GM12864 (cell line): ENCODE data around the gene ADAMTS2.

Experiments
- DNase-seq: peaks from one replicate; pipeline ENCODE4 v3.0.0-alpha.2; 2011; ENCODE audit warnings: low read depth
- H3K4me3 ChIP-seq: 2 replicates; pipeline ENCODE4 v1.5.1; 2011; ENCODE audit warnings: mild to moderate bottlenecking, low read depth, low read length, control low read depth
- TF ChIP-seq, protein P1 (sequence below): IDR thresholded peaks from 2 replicates; pipeline ENCODE4 v1.5.1; 2011; ENCODE audit warnings: low read depth, mild to moderate bottlenecking, moderate library complexity, low read length, control low read depth, inconsistent platforms; ENCODE audit errors: missing control alignments

ADAMTS2 gene

DNA sequence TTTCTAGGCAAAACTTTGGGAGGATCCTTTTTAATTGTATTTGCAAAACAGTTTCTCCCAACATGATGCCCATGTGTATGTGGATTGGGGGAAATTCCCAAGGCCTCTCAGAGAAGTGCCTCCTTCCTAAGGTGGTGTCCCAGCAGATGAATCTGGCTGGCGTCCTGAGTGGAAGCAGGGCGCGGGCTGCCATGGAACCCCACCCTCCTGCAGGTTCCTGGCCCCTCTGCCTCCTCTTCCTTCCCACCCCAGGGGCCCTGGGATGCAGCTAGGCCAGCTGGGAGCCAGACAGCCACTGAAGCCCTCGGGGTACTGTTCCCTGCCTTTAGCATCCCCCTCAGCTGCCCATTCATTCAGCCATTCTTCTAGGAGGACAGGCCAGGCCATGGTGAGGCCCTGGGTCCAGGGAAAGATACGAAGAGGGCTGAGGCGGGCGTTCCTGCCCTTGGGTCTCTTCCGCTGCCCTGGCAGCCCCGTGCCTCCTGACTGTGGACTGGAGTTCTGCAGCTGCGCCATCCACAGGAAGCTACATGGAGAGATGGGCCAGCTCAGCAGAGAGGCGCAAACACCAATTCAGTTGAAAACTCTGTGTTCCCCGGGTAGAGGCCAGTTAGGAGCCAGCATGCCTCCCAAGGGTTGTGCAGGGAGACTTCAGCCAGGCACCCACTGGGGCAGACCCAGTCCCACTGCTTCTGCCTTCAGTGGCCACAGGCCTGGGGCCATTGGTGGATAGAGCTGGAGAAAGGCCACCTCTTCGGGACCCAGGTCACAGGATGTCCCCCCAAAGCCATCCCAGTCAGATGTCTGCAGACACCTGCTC is 36.5 kb downstream of the ADAMTS2 start:
- TF ChIP-seq, protein P1, sequence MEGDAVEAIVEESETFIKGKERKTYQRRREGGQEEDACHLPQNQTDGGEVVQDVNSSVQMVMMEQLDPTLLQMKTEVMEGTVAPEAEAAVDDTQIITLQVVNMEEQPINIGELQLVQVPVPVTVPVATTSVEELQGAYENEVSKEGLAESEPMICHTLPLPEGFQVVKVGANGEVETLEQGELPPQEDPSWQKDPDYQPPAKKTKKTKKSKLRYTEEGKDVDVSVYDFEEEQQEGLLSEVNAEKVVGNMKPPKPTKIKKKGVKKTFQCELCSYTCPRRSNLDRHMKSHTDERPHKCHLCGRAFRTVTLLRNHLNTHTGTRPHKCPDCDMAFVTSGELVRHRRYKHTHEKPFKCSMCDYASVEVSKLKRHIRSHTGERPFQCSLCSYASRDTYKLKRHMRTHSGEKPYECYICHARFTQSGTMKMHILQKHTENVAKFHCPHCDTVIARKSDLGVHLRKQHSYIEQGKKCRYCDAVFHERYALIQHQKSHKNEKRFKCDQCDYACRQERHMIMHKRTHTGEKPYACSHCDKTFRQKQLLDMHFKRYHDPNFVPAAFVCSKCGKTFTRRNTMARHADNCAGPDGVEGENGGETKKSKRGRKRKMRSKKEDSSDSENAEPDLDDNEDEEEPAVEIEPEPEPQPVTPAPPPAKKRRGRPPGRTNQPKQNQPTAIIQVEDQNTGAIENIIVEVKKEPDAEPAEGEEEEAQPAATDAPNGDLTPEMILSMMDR, result no peak
- no peak overlapping the region for H3K4me3 ChIP-seq
- DNase-seq, result no peak

DNA sequence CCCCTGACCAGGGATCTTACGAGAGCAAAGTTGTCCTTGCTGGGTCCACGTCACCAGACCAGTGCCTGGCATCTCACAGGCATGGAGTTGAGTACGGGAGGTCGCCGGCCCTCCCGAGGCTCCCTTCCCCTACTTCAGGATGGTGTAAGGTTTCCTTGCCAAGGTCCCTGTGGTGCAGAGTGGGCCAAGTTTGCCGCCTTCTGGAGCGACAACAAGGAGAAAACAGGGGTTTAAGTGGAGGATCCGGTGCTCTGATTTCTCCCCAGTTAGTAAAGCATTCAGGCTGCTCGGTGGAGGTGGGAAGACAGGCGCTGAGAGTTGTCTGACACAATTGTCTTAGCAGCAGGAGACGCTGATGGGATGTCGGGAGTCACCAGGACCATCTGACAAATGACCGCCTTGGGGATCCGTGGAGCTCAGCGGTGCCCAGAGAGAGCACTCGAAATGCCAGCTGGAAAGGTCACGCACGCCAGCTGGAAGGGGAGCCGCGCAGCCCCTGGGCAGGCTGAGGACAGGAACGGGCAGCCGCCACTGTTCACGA is 37.3 kb downstream of the ADAMTS2 start:
- TF ChIP-seq, protein P1, result no peak
- H3K4me3 ChIP-seq, result no peak overlapping the region
- no peak for DNase-seq

DNA sequence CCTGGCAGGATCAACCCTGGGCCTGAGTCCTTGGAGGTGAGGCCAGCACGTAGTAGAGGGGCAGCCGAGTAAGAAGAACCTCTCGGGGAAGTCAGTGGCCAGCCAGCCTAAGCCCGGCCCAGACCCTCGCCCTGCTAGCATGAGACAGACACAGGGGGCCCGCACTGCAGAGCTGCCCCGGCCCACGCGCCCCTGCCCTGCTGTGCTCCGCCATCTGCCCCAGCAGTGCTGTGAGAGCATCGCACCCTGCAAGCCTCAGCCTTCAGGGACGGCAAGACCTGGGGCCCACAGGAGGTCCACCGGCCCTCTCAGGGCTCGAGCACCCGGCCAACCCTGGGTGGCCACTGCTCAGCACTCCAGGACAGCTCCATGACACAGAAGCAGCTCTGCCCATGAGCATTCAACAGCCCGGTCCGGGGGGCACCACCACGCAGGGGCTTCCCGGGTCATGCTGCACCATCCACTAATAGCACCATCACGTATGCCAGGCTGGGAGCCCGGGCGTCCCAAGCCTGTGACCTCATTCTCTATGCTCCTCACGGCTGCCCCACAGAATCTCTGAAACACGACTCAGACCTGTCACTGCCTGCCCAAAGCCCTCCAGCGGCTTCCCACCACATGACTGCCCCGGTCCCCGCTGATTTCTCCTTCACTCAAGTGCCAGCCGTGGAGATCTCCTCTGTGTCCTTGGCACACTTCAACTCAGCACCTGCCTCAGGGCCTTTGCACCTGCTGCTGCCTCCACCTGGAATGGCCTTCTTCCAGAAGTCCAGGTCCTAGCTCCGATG is 38.1 kb downstream of the ADAMTS2 start:
- DNase-seq, result no peak
- TF ChIP-seq, protein P1, result no peak

DNA sequence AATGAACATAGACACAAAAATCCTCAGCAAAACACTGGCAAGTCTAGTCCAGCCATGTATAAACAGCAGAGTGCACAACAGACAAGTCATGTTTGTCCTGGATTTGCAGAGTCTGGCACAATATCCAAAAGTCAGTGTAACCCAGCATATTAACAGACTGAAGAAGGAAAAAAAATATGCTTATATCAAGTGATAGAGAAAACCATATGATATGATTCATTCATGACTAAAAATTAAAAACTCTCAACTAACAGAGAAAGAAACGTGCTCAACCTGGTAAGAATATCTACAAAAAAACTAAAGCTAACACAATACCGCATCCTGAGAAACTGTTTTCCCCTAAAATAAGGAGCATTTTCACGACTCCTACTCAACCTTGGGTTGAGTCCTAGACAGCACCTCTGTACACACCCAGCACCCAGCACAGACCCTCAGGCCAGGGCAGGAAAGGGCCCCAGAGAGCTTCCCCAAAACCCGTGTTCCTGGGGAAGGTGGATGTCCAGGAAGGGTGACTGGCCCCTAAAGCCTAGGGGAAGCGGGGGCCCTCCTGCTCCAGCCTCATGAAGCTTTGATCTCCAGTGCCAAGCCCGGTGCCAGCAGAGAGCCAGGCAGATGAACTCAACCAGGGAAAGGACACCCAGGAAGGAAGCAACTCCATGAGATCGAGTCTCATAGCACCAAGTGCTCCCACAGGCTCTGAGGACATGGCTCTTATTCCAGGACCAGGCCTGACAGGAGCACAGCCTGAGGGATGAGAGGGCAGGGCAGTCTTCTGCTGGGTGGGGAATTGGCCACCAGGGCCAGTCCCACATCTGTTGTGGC is 38.9 kb downstream of the ADAMTS2 start:
- H3K4me3 ChIP-seq, result no peak overlapping the region
- no peak for DNase-seq

More for the DNA sequence above, 38.1 kb downstream of the ADAMTS2 start:
- H3K4me3 ChIP-seq, result no peak overlapping the region

DNA sequence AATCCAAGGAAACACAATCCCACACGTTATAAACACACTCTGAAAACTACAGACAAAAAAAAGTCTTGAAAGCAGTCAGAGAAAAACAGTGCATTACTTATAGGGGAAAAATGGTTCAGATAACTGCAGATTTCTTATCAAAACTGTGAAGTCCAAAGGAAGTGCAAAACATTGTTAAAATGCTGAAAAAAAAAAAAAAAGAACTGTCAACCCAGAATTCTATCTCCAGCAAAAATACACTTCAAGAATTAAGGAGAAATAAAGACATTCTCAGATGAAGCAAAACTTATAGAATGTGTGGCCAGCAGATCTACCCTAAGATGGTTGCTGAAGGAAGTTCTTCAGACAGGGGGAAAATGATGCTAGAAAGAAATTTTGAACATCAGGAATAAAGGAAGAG is 40.4 kb downstream of the ADAMTS2 start:
- DNase-seq, result no peak
- H3K4me3 ChIP-seq, result no peak overlapping the region
- TF ChIP-seq, protein P1, result no peak

More for the DNA sequence above, 38.9 kb downstream of the ADAMTS2 start:
- TF ChIP-seq, protein P1, result no peak

DNA sequence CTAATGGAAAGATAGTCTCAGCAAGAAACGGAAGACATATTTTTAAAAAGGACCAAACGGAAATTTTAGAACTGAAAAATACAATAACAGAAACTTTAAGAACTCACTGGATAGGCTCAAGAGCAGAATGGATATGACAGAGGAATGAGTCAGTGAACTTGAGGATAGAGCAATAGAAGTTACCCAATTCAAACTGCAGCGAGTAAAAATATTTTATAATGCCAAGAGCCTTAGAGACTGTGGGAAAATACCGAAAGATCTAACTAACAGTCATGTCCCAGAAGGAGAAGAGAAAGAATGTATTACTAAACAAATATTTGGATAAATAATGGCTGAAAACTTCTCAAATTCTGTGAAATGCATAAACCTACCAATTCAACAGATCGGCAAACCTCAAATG is 40.8 kb downstream of the ADAMTS2 start:
- no peak overlapping the region for H3K4me3 ChIP-seq
- DNase-seq, result no peak
- TF ChIP-seq, protein P1, result no peak
